Upper lobe of left lung (tissue), 4 donors: Measurements from ENCODE around the gene ZFYVE16.

Source experiments
- CTCF ChIP-seq, 6 experiments: fragments of 450-650 bp in 4 of 6; fragments of 200-600 bp in 2 of 6; sonication (generic) in 2 of 6; IDR thresholded peaks; one replicate each; pipeline ENCODE4 v1.5.1; 2016 to 2019; ENCODE audit warnings: antibody characterized with exemption in 6 of 6
- POLR2A ChIP-seq, 4 donors: fragments of 450-650 bp; IDR thresholded peaks; one replicate each; pipeline ENCODE4 v1.5.1; 2016 to 2017; ENCODE audit warnings: antibody characterized with exemption in 4 of 4, mild to moderate bottlenecking in 2 of 4
- POLR2AphosphoS5 ChIP-seq, 2 donors: sonication (generic); formaldehyde crosslinking; IDR thresholded peaks; one replicate each; pipeline ENCODE4 v1.5.1; 2017; ENCODE audit warnings: antibody characterized with exemption in 2 of 2

GRCh38 chr5:80439213-80439612, 31.3 kb downstream of the ZFYVE16 start:
- TF ChIP-seq CTCF (IDR thresholded peaks at IDR 0.05) = no peak
- no peak for TF ChIP-seq POLR2AphosphoS5 (IDR thresholded peaks at IDR 0.05)
- TF ChIP-seq POLR2A (IDR thresholded peaks at IDR 0.05) = no peak
